ENCODE data around the gene RNF113A. TPM values are rescaled to one million over a fixed set of nuclear protein-coding genes. Genes with fewer than 3 reads are reported as not detected.
"Not testable (repeated sequence)": the region's sequence is repeated elsewhere in the genome, so short reads cannot be mapped to it uniquely, and the experiment has no call there.

RNF113A gene
- total RNA-seq, 1 donor from 2014 or later: 9.7 TPM

- DNase-seq (ENCODE audit: low spot score in 2 of 2, unreplicated experiment in 2 of 2): no peak
- Mint-ChIP-seq H3K27me3 (ENCODE audit: low read depth) (no peaks in the 10 kb centered on the region), H3K27ac (no peak overlapping the region), H3K4me1 (peaks cover 3% of the 10 kb centered on the region), H3K9me3 (peaks cover 7% of the 10 kb centered on the region), H3K4me3 (no peak overlapping the region), H3K36me3 (no peaks in the 10 kb centered on the region)
- no peak for TF ChIP-seq CTCF (IDR thresholded peaks at IDR 0.05; ENCODE audit: unreplicated experiment)
Observed at GRCh38 chrX:119899125-119899524, 27.6 kb upstream of the RNF113A start.

DNA sequence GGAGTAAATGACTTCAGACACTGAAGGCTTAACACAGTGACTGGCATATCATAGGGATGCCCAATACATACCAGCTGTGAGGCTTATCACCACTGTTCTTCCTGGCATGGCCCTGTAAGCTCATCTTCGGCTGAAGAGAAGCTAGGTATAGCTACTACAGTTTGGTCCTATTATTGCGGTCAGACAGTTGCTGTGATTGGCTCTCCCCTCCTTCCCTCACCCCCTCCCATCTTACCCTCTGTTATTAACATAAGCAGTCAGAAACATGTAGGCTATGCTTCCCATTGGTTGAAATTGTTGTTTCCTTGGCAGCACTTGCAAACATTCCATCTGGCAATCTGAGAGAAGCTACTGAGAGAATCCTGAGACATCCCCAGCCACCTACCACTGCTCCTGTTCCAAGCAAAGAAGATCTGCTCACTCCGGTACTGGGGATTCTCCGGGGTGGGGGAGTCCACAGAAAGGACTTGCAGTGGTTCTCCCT lies 24.4 kb upstream of the RNF113A start, which contains the start of gene AKAP14:
AKAP14 (plus strand) TSS at position 51 of the 484 bp plus-strand sequence. CDS start 7,331 bp downstream, outside the sequence.
- H3K4me3 Mint-ChIP-seq: no peak within 1 kb of the TSS
- H3K27ac Mint-ChIP-seq: no peak within 1 kb of the TSS
- H3K4me1 Mint-ChIP-seq: peaks cover 16% of the 10 kb centered on the region
- no peaks in the 10 kb centered on the region for H3K36me3 Mint-ChIP-seq
- no peak for DNase-seq (ENCODE audit: low spot score in 2 of 2, unreplicated experiment in 2 of 2)
- no peaks in the 10 kb centered on the region for H3K27me3 Mint-ChIP-seq (ENCODE audit: low read depth)
- TF ChIP-seq CTCF (IDR thresholded peaks at IDR 0.05; ENCODE audit: unreplicated experiment): no peak
- no peaks in the 10 kb centered on the region for H3K9me3 Mint-ChIP-seq

DNA sequence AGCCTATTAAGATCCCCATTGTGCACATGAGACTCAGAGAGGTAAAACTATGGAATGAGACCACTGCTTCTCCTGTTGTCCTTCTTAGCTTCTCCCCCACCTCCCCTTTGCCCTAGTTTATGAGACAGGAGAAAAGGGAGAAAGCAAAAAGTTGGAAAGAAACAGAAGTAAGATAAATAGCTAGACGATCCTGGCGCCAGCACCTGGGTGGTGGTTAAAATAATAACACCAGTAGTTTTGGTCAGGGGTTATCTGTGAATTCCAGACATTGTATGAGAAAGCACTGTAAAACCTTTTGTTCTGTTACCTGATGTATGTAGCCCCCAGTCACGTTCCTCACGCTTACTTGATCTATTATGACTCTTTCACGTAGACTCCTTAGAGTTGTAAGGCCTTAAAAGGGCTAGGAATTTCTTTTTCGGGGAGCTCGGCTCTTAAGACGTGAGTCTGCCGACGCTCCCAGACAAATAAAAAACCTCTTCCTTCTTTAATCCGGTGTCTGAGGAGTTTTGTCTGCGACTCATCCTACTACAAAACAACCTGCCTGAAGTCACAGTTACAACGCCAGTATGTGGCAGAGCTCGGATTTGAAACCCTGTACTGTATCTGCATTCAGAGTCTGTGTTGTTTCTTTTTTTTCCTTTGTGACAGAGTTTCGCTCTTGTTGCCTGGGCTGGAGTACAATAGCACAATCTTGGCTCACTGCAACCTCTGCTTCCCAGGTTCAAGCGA lies 20.6 kb upstream of the RNF113A start:
- H3K36me3 Mint-ChIP-seq; H3K27me3 Mint-ChIP-seq (ENCODE audit: low read depth); DNase-seq (ENCODE audit: low spot score in 2 of 2, unreplicated experiment in 2 of 2); H3K4me3 Mint-ChIP-seq; H3K9me3 Mint-ChIP-seq: not testable (repeated sequence)
- H3K27ac Mint-ChIP-seq: peak overlapping the region; percentile 84
- peaks cover 16% of the 10 kb centered on the region for H3K4me1 Mint-ChIP-seq

DNA sequence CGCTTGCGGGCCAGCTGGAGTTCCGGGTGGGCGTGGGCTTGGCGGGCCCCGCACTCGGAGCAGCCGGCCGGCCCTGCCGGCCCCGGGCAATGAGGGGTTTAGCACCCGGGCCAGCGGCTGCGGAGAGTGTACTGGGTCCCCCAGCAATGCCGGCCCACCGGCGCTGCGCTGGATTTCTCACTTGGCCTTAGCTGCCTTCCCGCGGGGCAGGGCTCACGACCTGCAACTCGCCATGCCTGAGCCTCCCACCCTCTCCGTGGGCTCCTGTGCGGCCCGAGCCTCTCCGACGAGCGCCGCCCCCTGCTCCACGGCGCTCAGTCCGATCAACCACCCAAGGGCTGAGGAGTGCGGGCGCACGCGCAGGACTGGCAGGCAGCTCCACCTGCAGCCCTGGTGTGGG lies 19.1 kb upstream of the RNF113A start:
- H3K9me3 Mint-ChIP-seq; H3K27ac Mint-ChIP-seq; H3K4me3 Mint-ChIP-seq; H3K36me3 Mint-ChIP-seq; H3K27me3 Mint-ChIP-seq (ENCODE audit: low read depth); DNase-seq (ENCODE audit: low spot score in 2 of 2, unreplicated experiment in 2 of 2): not testable (repeated sequence)
- peaks cover 13% of the 10 kb centered on the region for H3K4me1 Mint-ChIP-seq

GRCh38 chrX:119887721-119888425 lies 16.3 kb upstream of the RNF113A start:
- Mint-ChIP-seq H3K27ac (no peak overlapping the region), H3K4me3 (peak overlapping the region; percentile 53), H3K9me3 (peaks cover 10% of the 10 kb centered on the region), H3K27me3 (ENCODE audit: low read depth) (no peaks in the 10 kb centered on the region), H3K4me1 (peaks cover 13% of the 10 kb centered on the region), H3K36me3 (no peaks in the 10 kb centered on the region)
- TF ChIP-seq CTCF (IDR thresholded peaks at IDR 0.05; ENCODE audit: unreplicated experiment): peak; percentile 43
- DNase-seq (ENCODE audit: low spot score in 2 of 2, unreplicated experiment in 2 of 2): peak in 1 of 2 experiments; percentile 52

DNA sequence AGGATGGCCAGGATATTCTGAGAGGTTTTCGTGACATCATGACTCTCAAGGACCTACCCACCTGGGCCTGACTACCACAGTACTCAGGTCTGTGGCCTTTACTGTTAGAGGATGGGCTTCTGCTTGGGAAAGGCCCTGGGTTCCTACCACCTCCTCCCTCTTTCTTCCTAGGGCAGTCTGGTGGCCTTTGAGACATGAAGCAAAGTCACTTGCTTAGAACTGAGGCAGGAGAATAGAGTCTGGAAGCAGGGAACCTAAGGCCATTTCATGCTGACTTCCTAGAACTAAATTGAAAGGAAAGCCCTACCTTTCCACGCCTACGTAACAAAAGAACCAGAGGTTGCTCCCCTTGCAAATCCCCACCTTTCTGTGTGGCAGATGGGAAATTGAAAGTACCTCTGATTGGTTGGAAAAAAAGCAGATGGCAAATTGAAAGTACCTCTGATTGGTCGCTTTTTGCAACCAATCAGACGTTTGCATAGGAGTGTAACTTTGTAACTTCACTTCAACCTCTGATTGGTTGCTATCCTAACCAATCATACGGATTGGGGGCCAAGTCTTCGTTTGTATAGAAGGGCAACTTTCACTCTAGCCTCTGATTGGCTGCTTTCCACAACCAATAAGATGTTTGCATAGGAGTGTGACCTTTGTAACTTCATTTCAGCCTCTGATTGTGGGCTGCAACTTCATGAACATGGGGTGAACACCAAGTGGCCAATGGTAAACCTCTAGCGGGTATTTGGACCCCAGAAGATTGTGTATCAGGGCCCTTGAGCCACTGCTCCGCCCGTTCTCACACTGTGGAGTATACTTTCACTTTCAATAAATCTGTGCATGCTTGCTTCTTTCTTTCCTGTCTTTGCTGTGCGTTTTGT lies 14.3 kb upstream of the RNF113A start:
- H3K4me3 Mint-ChIP-seq: no peak overlapping the region
- H3K4me1 Mint-ChIP-seq: no peaks in the 10 kb centered on the region
- no peak for TF ChIP-seq CTCF (IDR thresholded peaks at IDR 0.05; ENCODE audit: unreplicated experiment)
- H3K27ac Mint-ChIP-seq: no peak overlapping the region
- H3K36me3 Mint-ChIP-seq: no peaks in the 10 kb centered on the region
- H3K9me3 Mint-ChIP-seq: peaks cover 10% of the 10 kb centered on the region
- no peaks in the 10 kb centered on the region for H3K27me3 Mint-ChIP-seq (ENCODE audit: low read depth)
- no peak for DNase-seq (ENCODE audit: low spot score in 2 of 2, unreplicated experiment in 2 of 2)

Measured in mesothelial cell of epicardium (in vitro differentiated cells).